T-cell (primary cell): ENCODE results near the gene TMEM60. TPM values are rescaled to one million over a fixed set of nuclear protein-coding genes. Genes with fewer than 3 reads are reported as not detected.
A peak's percentile ranks its signal among the peaks of the same experiment; 100 is the strongest.

Source experiments
- ATAC-seq, 4 experiments: fragments of 200-7000 bp in 3 of 4; fragments of 150-1000 bp in 1 of 4; cut with Tn5 transposase; replicated peaks in 1 of 4; 1 replicate in 3 of 4; 2 replicates in 1 of 4; pipeline ENCODE4 v1.10.0; 2021; ENCODE audit warnings: moderate library complexity in 3 of 4, mild to moderate bottlenecking in 2 of 4, moderate number of reproducible peaks in 1 of 4
- CTCF ChIA-PET, 2 donors: fragments of 300-600 bp; sonication (Branson Sonifier 250); formaldehyde crosslinking; loops; one replicate each; lab custom pipeline; 2022; ENCODE audit warnings: antibody characterized with exemption in 2 of 2; lab: Charles Lee
- POLR2A ChIA-PET, 2 donors: fragments of 300-600 bp; sonication (Branson Sonifier 250); formaldehyde crosslinking; loops; one replicate each; lab custom pipeline; 2022; ENCODE audit warnings: antibody characterized with exemption in 2 of 2; lab: Charles Lee
- DNase-seq, 35 experiments: peaks; one replicate each; pipeline versions ENCODE4 v3.0.0 to v3.0.0-alpha.2; 2013 to 2023
- H3K27ac ChIP-seq: one replicate; pipeline ENCODE4 v1.5.1; 2013; ENCODE audit warnings: low read length
- H3K27me3 ChIP-seq, 2 experiments: replicated peaks in 1 of 2; 1 replicate in 1 of 2; 2 replicates in 1 of 2; pipeline versions ENCODE4 v1.6.1 to v1.7.0; 2013; ENCODE audit warnings: low read length in 1 of 2, mixed read lengths in 1 of 2; ENCODE audit not compliant: control insufficient read depth in 2 of 2, insufficient read depth in 2 of 2; ENCODE audit errors: extremely low read depth in 1 of 2
- H3K36me3 ChIP-seq, 2 donors: 1 replicate in 1 of 2; 2 replicates in 1 of 2; pipeline versions ENCODE4 v1.6.1 to v1.7.0; 2013; ENCODE audit warnings: low read length in 1 of 2; ENCODE audit not compliant: control insufficient read depth in 2 of 2, insufficient read depth in 1 of 2; ENCODE audit errors: extremely low read depth in 1 of 2
- H3K4me1 ChIP-seq, 2 experiments: 1 replicate in 1 of 2; 2 replicates in 1 of 2; pipeline versions ENCODE4 v1.6.1 to v1.7.0; 2013; ENCODE audit warnings: low read length in 2 of 2, mixed read lengths in 1 of 2; ENCODE audit not compliant: insufficient read depth in 2 of 2, control insufficient read depth in 1 of 2; ENCODE audit errors: extremely low read depth in 1 of 2
- H3K4me3 ChIP-seq, 2 donors: 1 replicate in 1 of 2; 2 replicates in 1 of 2; pipeline versions ENCODE4 v1.5.1 to v1.7.0; 2013; ENCODE audit warnings: mild to moderate bottlenecking in 2 of 2, low read length in 1 of 2, moderate library complexity in 1 of 2; ENCODE audit not compliant: control insufficient read depth in 1 of 2; ENCODE audit errors: extremely low read depth in 1 of 2
- H3K9me3 ChIP-seq: 2 replicates; pipeline ENCODE4 v1.7.0; 2013
- H3K27ac Mint-ChIP-seq, 2 donors: one replicate each; pipeline ENCODE4 v1.8.0; 2020 to 2021; ENCODE audit warnings: mild to moderate bottlenecking in 2 of 2, mixed read lengths in 2 of 2
- H3K27me3 Mint-ChIP-seq, 2 donors: one replicate each; pipeline ENCODE4 v1.8.0; 2021 to 2022; ENCODE audit warnings: mixed read lengths in 2 of 2
- H3K36me3 Mint-ChIP-seq: one replicate; pipeline ENCODE4 v1.8.0; 2021; ENCODE audit warnings: mixed read lengths
- H3K4me1 Mint-ChIP-seq, 3 donors: one replicate each; pipeline ENCODE4 v1.8.0; 2020 to 2022; ENCODE audit warnings: mixed read lengths in 3 of 3, mild to moderate bottlenecking in 1 of 3
- H3K4me3 Mint-ChIP-seq, 3 donors: one replicate each; pipeline ENCODE4 v1.8.0; 2020 to 2022; ENCODE audit warnings: mild to moderate bottlenecking in 3 of 3, mixed read lengths in 3 of 3, moderate library complexity in 3 of 3
- H3K9me3 Mint-ChIP-seq, 3 donors: one replicate each; pipeline ENCODE4 v1.8.0; 2020 to 2022; ENCODE audit warnings: mixed read lengths in 3 of 3
- whole genome bisulfite sequencing: methylation state at CpG from one replicate; pipeline ENCODE4 v1.1.5; 2013; ENCODE audit warnings: missing lambda C conversion rate; ENCODE audit not compliant: insufficient coverage; 5-methylcytosine and 5-hydroxymethylcytosine counted together
- total RNA-seq, 35 experiments: library from RNA in 6 of 35; stranded (reverse) in 6 of 35; fragments of 120-200 nt in 1 of 35; gene quantifications; one replicate each; pipeline versions ENCODE4 v1.2.1 to v1.2.4 and lab custom pipeline; 2013 to 2026

TMEM60 gene
- total RNA-seq, 5 donors from 2014 or later (not counting 1 experiment from before 2014, with no cell fraction given), result 3.6 to 13.0 (median 10.6) TPM

- Mint-ChIP-seq H3K9me3 (peaks cover 19 to 66% (median 29%) of the 10 kb centered on the region in 3 donors), H3K27ac (peak overlapping the region in 1 of 2 donors; percentile 15), H3K4me3 (no peak overlapping the region), H3K4me1 (peaks cover 33 to 48% (median 38%) of the 10 kb centered on the region in 3 donors), H3K36me3 (peaks cover 77% of the 10 kb centered on the region), H3K27me3 (no peaks in the 10 kb centered on the region)
- H3K36me3 ChIP-seq, result peaks cover 6 to 10% of the 10 kb centered on the region in 2 donors
- no peak overlapping the region for H3K27ac ChIP-seq
- CTCF ChIA-PET, result no interaction called here
- H3K27me3 ChIP-seq, result peaks cover 0 to 3% of the 10 kb centered on the region in 2 experiments
- POLR2A ChIA-PET, result interaction anchor here in 1 of 2 donors (0.6 kb wide), 1 partner anchor 9 kb away, joined by 7 read pairs; no protein-coding TSS in a partner anchor
- H3K4me3 ChIP-seq, result no peak overlapping the region
- ATAC-seq (no peak), DNase-seq (no peak)
- peaks cover 0 to 6% of the 10 kb centered on the region in 2 experiments for H3K4me1 ChIP-seq
- 56% methylated on average over 1 of the region's 1 CpG for WGBS
- H3K9me3 ChIP-seq, result peaks cover 6% of the 10 kb centered on the region
Measured at GRCh38 chr7:77822269-77822668, 24.0 kb upstream of the TMEM60 start.

- no peaks in the 10 kb centered on the region for H3K27me3 Mint-ChIP-seq
- H3K36me3 Mint-ChIP-seq, result peaks cover 79% of the 10 kb centered on the region
- H3K27ac ChIP-seq, result no peak overlapping the region
- peaks cover 6 to 18% of the 10 kb centered on the region in 2 donors for H3K36me3 ChIP-seq
- no peak overlapping the region for H3K4me3 Mint-ChIP-seq
- peaks cover 28 to 48% (median 37%) of the 10 kb centered on the region in 3 donors for H3K4me1 Mint-ChIP-seq
- H3K9me3 ChIP-seq, result peaks cover 6% of the 10 kb centered on the region
- DNase-seq (no peak), ATAC-seq (no peak)
- H3K4me1 ChIP-seq, result peaks cover 0 to 6% of the 10 kb centered on the region in 2 experiments
- H3K27me3 ChIP-seq, result peaks cover 0 to 3% of the 10 kb centered on the region in 2 experiments
- ChIA-PET POLR2A (interaction anchor here in 1 of 2 donors (0.7 kb wide), 1 partner anchor 14 kb away, joined by 3 read pairs; no protein-coding TSS in a partner anchor), CTCF (no interaction called here)
- H3K9me3 Mint-ChIP-seq, result peaks cover 25 to 59% (median 27%) of the 10 kb centered on the region in 3 donors
- no CpG with 5 or more reads among the region's 2 CpGs for WGBS
- no peak overlapping the region for H3K27ac Mint-ChIP-seq
- H3K4me3 ChIP-seq, result no peak overlapping the region
Measured at GRCh38 chr7:77820967-77821366, 22.7 kb upstream of the TMEM60 start.

DNA sequence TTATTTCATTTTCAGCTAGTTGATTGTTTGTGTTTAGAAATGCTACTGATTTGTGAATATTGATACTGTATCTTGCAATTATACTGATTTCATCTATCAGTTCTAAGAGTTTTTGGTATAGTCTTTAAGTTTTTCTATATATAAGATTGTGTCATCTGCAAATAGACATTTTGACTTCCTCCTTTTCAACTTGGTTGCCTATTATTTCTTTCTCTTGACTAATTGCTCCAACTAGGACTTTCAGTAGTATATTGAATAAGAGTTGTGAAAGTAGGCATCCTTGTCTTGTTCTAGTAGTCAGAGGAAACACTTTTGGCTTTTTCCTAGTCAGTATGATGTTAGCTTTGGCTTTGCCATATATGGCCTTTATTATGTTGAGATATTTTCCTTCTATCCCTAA lies 20.8 kb upstream of the TMEM60 start:
- Histone ChIP-seq H3K4me1 (peaks cover 0 to 8% of the 10 kb centered on the region in 2 experiments), H3K36me3 (peaks cover 6 to 18% of the 10 kb centered on the region in 2 donors), H3K9me3 (peaks cover 6% of the 10 kb centered on the region), H3K27me3 (peaks cover 0 to 3% of the 10 kb centered on the region in 2 experiments), H3K27ac (no peak overlapping the region), H3K4me3 (no peak overlapping the region)
- Mint-ChIP-seq H3K27me3 (no peaks in the 10 kb centered on the region), H3K36me3 (peaks cover 75% of the 10 kb centered on the region), H3K27ac (no peak overlapping the region), H3K4me3 (no peak overlapping the region), H3K9me3 (peaks cover 19 to 46% (median 22%) of the 10 kb centered on the region in 3 donors), H3K4me1 (peaks cover 28 to 48% (median 31%) of the 10 kb centered on the region in 3 donors)
- ATAC-seq, result no peak
- no peak for DNase-seq
- POLR2A ChIA-PET, result interaction anchor here in 1 of 2 donors (0.6 kb wide), 1 partner anchor 11 kb away, joined by 3 read pairs; no protein-coding TSS in a partner anchor
- CTCF ChIA-PET, result no interaction called here

- no peak overlapping the region for H3K27ac ChIP-seq
- H3K36me3 ChIP-seq, result peaks cover 0 to 11% of the 10 kb centered on the region in 2 donors
- no peaks in the 10 kb centered on the region for H3K9me3 ChIP-seq
- POLR2A ChIA-PET, result interaction anchor here in 1 of 2 donors (0.5 to 0.6 kb wide), 3 partner anchors 9 to 34 kb away, joined by 3 to 7 read pairs (median 3); no protein-coding TSS in a partner anchor
- CTCF ChIA-PET, result interaction anchor here in 1 of 2 donors (0.8 kb wide), 1 partner anchor 9 kb away, joined by 3 read pairs; no protein-coding TSS in a partner anchor
- no peaks in the 10 kb centered on the region for H3K27me3 ChIP-seq
- Mint-ChIP-seq H3K27me3 (no peaks in the 10 kb centered on the region), H3K36me3 (peaks cover 35% of the 10 kb centered on the region), H3K4me3 (peak overlapping the region in 1 of 3 donors; percentile 4), H3K4me1 (peaks cover 41 to 58% (median 43%) of the 10 kb centered on the region in 3 donors), H3K27ac (peak overlapping the region in 1 of 2 donors; percentile 5), H3K9me3 (peaks cover 5 to 14% (median 13%) of the 10 kb centered on the region in 3 donors)
- H3K4me1 ChIP-seq, result peaks cover 0 to 2% of the 10 kb centered on the region in 2 experiments
- H3K4me3 ChIP-seq, result no peak overlapping the region
- ATAC-seq, result no peak
- no peak for DNase-seq
- WGBS, result 75% methylated on average over 2 of the region's 2 CpGs
Measured at GRCh38 chr7:77813180-77813579, 14.9 kb upstream of the TMEM60 start.

DNA sequence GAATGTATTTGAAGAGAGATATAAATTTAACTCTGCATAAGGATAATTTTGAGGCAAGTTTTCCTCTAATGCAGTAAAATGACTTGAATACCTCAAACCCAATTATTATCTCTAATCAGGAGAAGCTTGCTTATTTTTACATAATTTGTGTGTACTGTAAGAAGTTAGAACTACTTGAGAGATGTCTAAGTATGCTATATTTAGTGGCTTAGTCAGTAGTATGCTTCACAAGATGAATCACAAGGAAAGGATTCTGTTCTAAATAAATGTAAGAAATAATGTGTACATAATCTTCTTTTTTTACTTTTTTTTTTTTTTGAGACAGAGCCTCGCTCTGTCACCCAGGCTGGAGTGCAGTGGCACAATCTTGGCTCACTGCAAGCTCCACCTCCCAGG lies 14.1 kb upstream of the TMEM60 start:
- H3K27ac Mint-ChIP-seq, result no peak overlapping the region
- ChIA-PET POLR2A (interaction anchor here in 1 of 2 donors (0.5 kb wide), 1 partner anchor 8 kb away, joined by 5 read pairs; no protein-coding TSS in a partner anchor), CTCF (no interaction called here)
- peaks cover 8 to 22% (median 13%) of the 10 kb centered on the region in 3 donors for H3K9me3 Mint-ChIP-seq
- no peak overlapping the region for H3K27ac ChIP-seq
- H3K4me1 Mint-ChIP-seq, result peaks cover 41 to 62% (median 44%) of the 10 kb centered on the region in 3 donors
- H3K4me3 Mint-ChIP-seq, result peak overlapping the region in 1 of 3 donors; percentile 15
- WGBS, result no CpG with 5 or more reads among the region's 1 CpG
- H3K27me3 Mint-ChIP-seq, result no peaks in the 10 kb centered on the region
- H3K27me3 ChIP-seq, result no peaks in the 10 kb centered on the region
- peaks cover 0 to 8% of the 10 kb centered on the region in 2 donors for H3K36me3 ChIP-seq
- H3K4me1 ChIP-seq, result peaks cover 0 to 2% of the 10 kb centered on the region in 2 experiments
- H3K4me3 ChIP-seq, result no peak overlapping the region
- DNase-seq (no peak), ATAC-seq (no peak)
- H3K36me3 Mint-ChIP-seq, result peaks cover 36% of the 10 kb centered on the region
- H3K9me3 ChIP-seq, result no peaks in the 10 kb centered on the region

DNA sequence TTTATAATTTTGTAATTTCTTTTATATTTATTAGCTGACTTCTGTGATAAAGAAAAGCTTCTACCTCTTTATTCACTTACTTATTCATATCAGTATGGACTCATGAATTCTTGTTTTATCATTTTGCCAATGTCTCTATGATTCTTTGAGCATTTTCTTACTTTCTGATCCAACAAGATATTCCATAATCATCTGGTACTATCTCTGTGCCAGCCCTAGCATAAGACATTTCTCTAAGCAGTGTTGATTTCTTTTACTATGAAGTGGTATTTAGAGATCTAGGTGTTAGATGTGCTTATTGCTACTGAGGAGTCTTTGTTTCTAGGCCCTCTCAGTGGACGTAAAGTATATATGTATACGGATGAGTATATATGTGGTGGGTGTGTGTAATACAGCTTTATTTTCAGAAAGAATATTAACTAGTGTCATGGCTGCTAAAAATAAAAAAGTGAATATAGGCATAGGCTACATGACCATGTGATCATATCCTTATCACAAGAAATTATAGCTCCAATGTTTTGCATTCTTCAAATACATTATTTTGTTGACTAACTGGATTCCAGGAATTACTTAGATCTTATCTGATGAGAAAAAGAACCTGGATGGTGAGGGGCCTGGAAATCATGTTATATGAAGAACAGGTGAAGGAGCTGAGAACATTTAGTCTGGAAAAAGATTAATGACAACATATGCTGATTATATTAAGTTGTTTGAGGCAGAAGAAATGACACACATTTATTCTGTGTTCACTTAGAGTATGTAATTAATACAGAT lies 13.5 kb upstream of the TMEM60 start:
- Mint-ChIP-seq H3K4me3 (no peak overlapping the region), H3K27ac (peak overlapping the region in 1 of 2 donors; percentile 36), H3K36me3 (peaks cover 35% of the 10 kb centered on the region), H3K27me3 (no peaks in the 10 kb centered on the region), H3K4me1 (peaks cover 35 to 59% (median 44%) of the 10 kb centered on the region in 3 donors), H3K9me3 (peaks cover 7 to 24% (median 11%) of the 10 kb centered on the region in 3 donors)
- Histone ChIP-seq H3K27ac (no peak overlapping the region), H3K4me3 (no peak overlapping the region), H3K36me3 (peaks cover 0 to 2% of the 10 kb centered on the region in 2 donors), H3K4me1 (peaks cover 0 to 2% of the 10 kb centered on the region in 2 experiments), H3K27me3 (no peaks in the 10 kb centered on the region), H3K9me3 (peaks cover 2% of the 10 kb centered on the region)
- ATAC-seq (no peak), DNase-seq (no peak)
- no CpG with 5 or more reads among the region's 2 CpGs for WGBS
- ChIA-PET CTCF (interaction anchor here in 1 of 2 donors (0.5 kb wide), 2 partner anchors 152 to 288 kb away, joined by 6 to 8 read pairs; no protein-coding TSS in a partner anchor), POLR2A (no interaction called here)
